Head of caudate nucleus (tissue), 42 donors: ENCODE results near the gene ZNF614.
"Not testable (repeated sequence)": the region's sequence is repeated elsewhere in the genome, so short reads cannot be mapped to it uniquely, and the experiment has no call there.

Experiments
- DNase-seq, 42 donors: peaks; one replicate each; pipeline versions ENCODE4 v3.0.0 to v3.0.0-alpha.2; 2020 to 2021; ENCODE audit warnings: mixed read lengths in 7 of 42
- intact Hi-C: fragments of 100-400 bp; cut with DNase I; formaldehyde crosslinking; loops from one replicate; pipeline ENCODE4 v1.15.0; 2022

ZNF614 gene

GRCh38 chr19:52028027-52028779 is at the start of gene ZNF614:
TSS of gene ZNF614 (minus strand) at chr19:52028379. CDS start at chr19:52025745, 2,634 bp downstream.
- intact Hi-C loops, result loop anchor here (2.0 kb wide), 1 partner anchor 19 kb away; the partner anchor contains the start of gene ZNF615
- peak; percentile 81 to 95 (median 91) for DNase-seq

GRCh38 chr19:52070496-52070895 is 42.3 kb upstream of the ZNF614 start:
- intact Hi-C loops, result no loop called here
- no peak for DNase-seq

- DNase-seq, result no peak
- intact Hi-C loops, result no loop called here
Measured at GRCh38 chr19:52069653-52070052, 41.5 kb upstream of the ZNF614 start.

GRCh38 chr19:52066258-52066863 is 38.2 kb upstream of the ZNF614 start:
- intact Hi-C loops, result no loop called here

GRCh38 chr19:52065399-52065798 is 37.2 kb upstream of the ZNF614 start:
- no peak for DNase-seq
- intact Hi-C loops, result no loop called here

More at GRCh38 chr19:52066258-52066863, 38.2 kb upstream of the ZNF614 start:
- no peak for DNase-seq

GRCh38 chr19:52056480-52056879 is 28.3 kb upstream of the ZNF614 start:
- intact Hi-C loops, DNase-seq: not testable (repeated sequence)

GRCh38 chr19:52051736-52052135 is 23.6 kb upstream of the ZNF614 start:
- DNase-seq, intact Hi-C loops: not testable (repeated sequence)

GRCh38 chr19:52048555-52049501 is 20.6 kb upstream of the ZNF614 start, which contains the start of gene ZNF432:
TSS of gene ZNF432 (minus strand) at chr19:52048838. CDS start at chr19:52046868, 1,970 bp downstream.
- intact Hi-C loops, result loop anchor here (10.0 kb wide), 1 partner anchor 64 kb away; the partner anchor contains the start of gene ZNF350
- peak; percentile 85 to 97 (median 93) for DNase-seq

GRCh38 chr19:52039169-52039568 is 11.0 kb upstream of the ZNF614 start:
- intact Hi-C loops, result no loop called here
- no peak for DNase-seq

GRCh38 chr19:52034051-52034728 is 6.0 kb upstream of the ZNF614 start:
- intact Hi-C loops, result no loop called here
- no peak for DNase-seq

- intact Hi-C loops, result loop anchor here (2.0 kb wide), 1 partner anchor 20 kb away; the partner anchor contains the start of gene ZNF615
- no peak for DNase-seq
Measured at GRCh38 chr19:52028780-52029123, 573 bp upstream of the ZNF614 start.

GRCh38 chr19:52026255-52026990 is 1.8 kb downstream of the ZNF614 start:
- DNase-seq, intact Hi-C loops: not testable (repeated sequence)

GRCh38 chr19:52024478-52024877 is 3.7 kb downstream of the ZNF614 start:
- intact Hi-C loops, DNase-seq: not testable (repeated sequence)

GRCh38 chr19:52022193-52022592 is 6.0 kb downstream of the ZNF614 start:
- intact Hi-C loops, result no loop called here
- no peak for DNase-seq

- intact Hi-C loops, result no loop called here
- DNase-seq, result no peak
Measured at GRCh38 chr19:52020506-52020905, 7.7 kb downstream of the ZNF614 start.

- no peak for DNase-seq
- intact Hi-C loops, result no loop called here
Measured at GRCh38 chr19:52010674-52011073, 17.5 kb downstream of the ZNF614 start.

- intact Hi-C loops, result loop anchor here (2.0 kb wide), 1 partner anchor 21 kb away; the partner anchor contains the start of gene ZNF614
Measured at GRCh38 chr19:52007806-52008557, 20.2 kb downstream of the ZNF614 start, which contains the start of gene ZNF615. TSS of gene ZNF615 (minus strand) at chr19:52008211. CDS start at chr19:52003711, 4,500 bp downstream.

More at GRCh38 chr19:52007806-52008557, 20.2 kb downstream of the ZNF614 start, which contains the start of gene ZNF615:
- peak; percentile 92 to 98 (median 95) for DNase-seq
